ENCODE results near the gene SMARCAL1.
"Not testable (repeated sequence)": the region's sequence is repeated elsewhere in the genome, so short reads cannot be mapped to it uniquely, and the experiment has no call there.

Gene SMARCAL1

GRCh38 chr2:216412022-216412999, at the start of gene SMARCAL1:
TSS of gene SMARCAL1 (plus strand) at chr2:216412484. CDS start at chr2:216414705, 2,221 bp downstream.
- peak; percentile 99 for DNase-seq

GRCh38 chr2:216362730-216363129, 49.6 kb upstream of the SMARCAL1 start:
- no peak for DNase-seq

- no peak for DNase-seq
Observed at GRCh38 chr2:216363221-216363620, 49.1 kb upstream of the SMARCAL1 start.

- DNase-seq: no peak
Observed at GRCh38 chr2:216365518-216365917, 46.8 kb upstream of the SMARCAL1 start.

GRCh38 chr2:216366777-216367471, 45.4 kb upstream of the SMARCAL1 start:
- DNase-seq: no peak

- DNase-seq: no peak
Observed at GRCh38 chr2:216369821-216370220, 42.5 kb upstream of the SMARCAL1 start.

GRCh38 chr2:216370961-216371712, 41.1 kb upstream of the SMARCAL1 start:
- peak; percentile 13 for DNase-seq

- peak; percentile 84 for DNase-seq
Observed at GRCh38 chr2:216371721-216372702, 40.3 kb upstream of the SMARCAL1 start, which contains the start of gene MARCHF4. TSS of gene MARCHF4 (minus strand) at chr2:216372483. CDS start at chr2:216370260, 2,223 bp downstream.

- DNase-seq: no peak
Observed at GRCh38 chr2:216372761-216373291, 39.5 kb upstream of the SMARCAL1 start.

GRCh38 chr2:216373896-216374295, 38.4 kb upstream of the SMARCAL1 start:
- no peak for DNase-seq

- DNase-seq: no peak
Observed at GRCh38 chr2:216375286-216375685, 37.0 kb upstream of the SMARCAL1 start.

GRCh38 chr2:216379977-216380376, 32.3 kb upstream of the SMARCAL1 start:
- no peak for DNase-seq

- DNase-seq: not testable (repeated sequence)
Observed at GRCh38 chr2:216384409-216384808, 27.9 kb upstream of the SMARCAL1 start.

- DNase-seq: no peak
Observed at GRCh38 chr2:216385478-216385877, 26.8 kb upstream of the SMARCAL1 start.

GRCh38 chr2:216387262-216387661, 25.0 kb upstream of the SMARCAL1 start:
- no peak for DNase-seq

- no peak for DNase-seq
Observed at GRCh38 chr2:216388046-216388884, 24.0 kb upstream of the SMARCAL1 start.

GRCh38 chr2:216389570-216389969, 22.7 kb upstream of the SMARCAL1 start:
- no peak for DNase-seq

- no peak for DNase-seq
Observed at GRCh38 chr2:216391401-216391800, 20.9 kb upstream of the SMARCAL1 start.

GRCh38 chr2:216392018-216392562, 20.2 kb upstream of the SMARCAL1 start:
- DNase-seq: no peak

All from NCI-H345 (cell line).